Fibroblast of villous mesenchyme (primary cell): Measurements from ENCODE around the gene KIF3B. TPM values are rescaled to one million over a fixed set of nuclear protein-coding genes. Genes with fewer than 3 reads are reported as not detected.
"Not testable (repeated sequence)": the region's sequence is repeated elsewhere in the genome, so short reads cannot be mapped to it uniquely, and the experiment has no call there.

Experiments used
- DNase-seq: peaks from one replicate; pipeline ENCODE4 v3.0.0-alpha.2; 2010; ENCODE audit warnings: low read depth
- H3K4me3 ChIP-seq: 2 replicates; pipeline ENCODE4 v1.5.1; 2011; ENCODE audit warnings: low read depth, mild to moderate bottlenecking, low read length
- total RNA-seq: library from RNA; depleted of rRNA; stranded (reverse); fragments of >200 nt; gene quantifications from 2 replicates; pipeline ENCODE4 v1.2.3, GENCODE V29; 2012
- TF ChIP-seq, protein P1 (sequence below): IDR thresholded peaks from 2 replicates; pipeline ENCODE4 v1.5.1; 2012; ENCODE audit warnings: low read depth, mild to moderate bottlenecking, low read length; ENCODE audit not compliant: insufficient read depth

The KIF3B gene
- total RNA-seq, 1 donor, result 24.2 TPM

DNA sequence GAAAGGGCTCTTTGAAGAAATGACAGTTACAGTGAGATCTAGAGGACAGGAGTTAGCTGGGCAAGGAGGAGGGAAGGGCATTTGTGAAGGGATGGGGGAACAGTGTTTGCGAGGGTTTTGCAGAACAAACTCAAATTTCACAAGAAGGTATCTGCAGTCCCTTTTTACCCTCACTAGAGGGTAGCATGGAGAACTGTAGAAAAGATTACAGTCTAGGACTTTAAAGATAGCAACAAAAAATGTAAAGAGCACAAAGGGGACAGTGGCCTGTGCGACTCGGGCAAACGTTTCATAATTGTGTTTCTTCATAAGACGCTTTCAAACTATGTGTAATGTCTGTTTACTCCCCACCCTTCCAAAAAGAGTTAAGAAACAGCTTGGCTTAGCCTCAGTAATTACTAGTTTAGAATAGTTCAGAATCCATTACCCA is 59.5 kb downstream of the KIF3B start:
- DNase-seq, result peak; percentile 79
- TF ChIP-seq, protein P1, sequence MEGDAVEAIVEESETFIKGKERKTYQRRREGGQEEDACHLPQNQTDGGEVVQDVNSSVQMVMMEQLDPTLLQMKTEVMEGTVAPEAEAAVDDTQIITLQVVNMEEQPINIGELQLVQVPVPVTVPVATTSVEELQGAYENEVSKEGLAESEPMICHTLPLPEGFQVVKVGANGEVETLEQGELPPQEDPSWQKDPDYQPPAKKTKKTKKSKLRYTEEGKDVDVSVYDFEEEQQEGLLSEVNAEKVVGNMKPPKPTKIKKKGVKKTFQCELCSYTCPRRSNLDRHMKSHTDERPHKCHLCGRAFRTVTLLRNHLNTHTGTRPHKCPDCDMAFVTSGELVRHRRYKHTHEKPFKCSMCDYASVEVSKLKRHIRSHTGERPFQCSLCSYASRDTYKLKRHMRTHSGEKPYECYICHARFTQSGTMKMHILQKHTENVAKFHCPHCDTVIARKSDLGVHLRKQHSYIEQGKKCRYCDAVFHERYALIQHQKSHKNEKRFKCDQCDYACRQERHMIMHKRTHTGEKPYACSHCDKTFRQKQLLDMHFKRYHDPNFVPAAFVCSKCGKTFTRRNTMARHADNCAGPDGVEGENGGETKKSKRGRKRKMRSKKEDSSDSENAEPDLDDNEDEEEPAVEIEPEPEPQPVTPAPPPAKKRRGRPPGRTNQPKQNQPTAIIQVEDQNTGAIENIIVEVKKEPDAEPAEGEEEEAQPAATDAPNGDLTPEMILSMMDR, result peak; percentile 80

DNA sequence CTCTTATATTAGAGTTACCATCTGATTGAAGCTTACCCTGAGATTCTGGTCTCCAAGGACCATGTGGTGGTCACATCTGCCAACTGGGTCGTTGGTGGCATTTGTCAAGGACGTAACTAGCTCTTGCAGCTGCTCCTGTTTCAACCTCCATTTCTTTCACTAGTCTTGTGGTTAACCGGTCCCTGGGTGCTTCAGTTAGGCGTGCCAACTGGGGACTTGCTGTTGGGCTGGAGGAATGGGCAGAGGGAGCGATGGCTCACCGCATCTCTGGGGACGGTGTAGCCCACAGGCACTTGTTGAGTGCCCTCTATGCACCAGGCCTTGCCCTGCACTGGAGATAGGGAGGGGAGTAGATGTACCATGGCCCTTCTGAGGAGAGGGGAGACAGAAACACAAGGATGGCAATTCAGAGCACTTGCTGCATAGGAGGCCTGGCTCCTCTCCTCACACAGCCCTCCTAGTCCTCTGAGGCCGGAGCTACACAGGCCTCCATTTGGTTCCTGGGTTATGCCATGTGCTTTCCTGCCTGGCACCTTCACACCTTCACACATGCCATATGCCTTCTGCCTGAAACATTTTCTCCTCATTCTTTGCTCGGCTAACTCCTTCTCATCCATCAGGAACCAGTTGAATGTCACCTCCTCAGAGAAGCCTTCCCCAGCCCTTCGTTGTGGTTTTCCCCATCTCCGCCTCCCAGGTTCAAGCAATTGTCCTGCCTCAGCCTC is 60.6 kb downstream of the KIF3B start:
- H3K4me3 ChIP-seq, result no peak overlapping the region
- no peak for DNase-seq
- TF ChIP-seq, protein P1, result no peak

More for the DNA sequence above, 59.5 kb downstream of the KIF3B start:
- H3K4me3 ChIP-seq, result no peak overlapping the region

DNA sequence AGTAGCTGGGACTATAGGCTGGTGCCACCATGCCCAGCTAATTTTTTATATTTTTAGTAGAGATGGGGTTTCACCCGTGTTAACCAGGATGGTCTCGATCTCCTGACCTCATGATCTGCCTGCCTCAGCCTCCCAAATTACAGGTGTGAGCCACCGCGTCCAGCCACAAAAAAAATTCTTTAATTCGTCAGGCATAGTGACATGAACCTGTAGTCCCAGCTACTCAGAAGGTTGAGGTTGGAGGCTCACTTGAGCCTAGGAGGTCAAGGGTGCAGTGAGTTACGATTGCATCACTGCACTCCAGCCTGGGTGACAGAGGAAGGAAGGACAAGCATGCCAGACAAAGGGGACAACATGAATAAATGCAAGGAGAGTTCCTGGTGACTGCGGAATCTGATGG is 61.2 kb downstream of the KIF3B start:
- H3K4me3 ChIP-seq, result no peak overlapping the region
- TF ChIP-seq, protein P1, result no peak

DNA sequence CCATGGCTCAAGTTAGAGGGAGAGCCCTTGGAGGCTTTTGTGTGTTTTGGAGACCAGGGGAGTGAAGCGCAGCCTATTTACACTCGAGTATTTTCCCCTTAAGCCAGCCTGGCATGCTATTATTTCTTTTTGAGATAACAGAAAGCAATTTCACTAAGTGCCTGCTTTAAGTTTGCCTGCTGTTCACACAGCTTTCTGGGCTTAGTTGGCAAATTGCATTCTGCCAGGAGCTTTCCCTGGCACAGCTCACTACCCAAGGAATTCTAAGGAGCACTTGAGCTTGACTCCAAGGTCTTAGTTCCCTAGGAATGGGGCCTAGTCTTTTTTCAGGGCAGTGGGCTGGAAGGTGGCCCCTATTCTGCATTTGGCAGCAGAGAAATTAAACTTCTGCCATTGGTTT is 61.7 kb downstream of the KIF3B start:
- DNase-seq, result no peak
- TF ChIP-seq, protein P1, result no peak
- H3K4me3 ChIP-seq, result no peak overlapping the region

More for the DNA sequence above, 61.2 kb downstream of the KIF3B start:
- no peak for DNase-seq

DNA sequence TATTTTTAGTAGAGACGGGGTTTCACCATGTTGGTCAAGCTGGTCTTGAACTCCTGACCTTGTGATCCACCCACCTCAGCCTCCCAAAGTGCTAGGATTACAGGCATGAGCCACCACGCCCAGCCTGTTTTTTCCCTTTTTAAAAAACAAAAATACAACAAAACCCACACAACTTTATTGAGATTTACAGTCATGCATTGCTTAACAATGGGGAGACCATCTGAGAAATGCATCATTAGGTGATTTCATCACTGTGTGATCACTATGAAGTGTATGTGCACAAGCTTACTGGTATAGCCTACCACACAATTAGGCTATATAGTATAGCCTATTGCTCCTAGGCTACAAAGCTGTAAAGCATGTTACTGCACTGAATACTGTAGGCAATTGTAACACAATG is 63.6 kb downstream of the KIF3B start:
- not testable (repeated sequence) for DNase-seq, H3K4me3 ChIP-seq

DNA sequence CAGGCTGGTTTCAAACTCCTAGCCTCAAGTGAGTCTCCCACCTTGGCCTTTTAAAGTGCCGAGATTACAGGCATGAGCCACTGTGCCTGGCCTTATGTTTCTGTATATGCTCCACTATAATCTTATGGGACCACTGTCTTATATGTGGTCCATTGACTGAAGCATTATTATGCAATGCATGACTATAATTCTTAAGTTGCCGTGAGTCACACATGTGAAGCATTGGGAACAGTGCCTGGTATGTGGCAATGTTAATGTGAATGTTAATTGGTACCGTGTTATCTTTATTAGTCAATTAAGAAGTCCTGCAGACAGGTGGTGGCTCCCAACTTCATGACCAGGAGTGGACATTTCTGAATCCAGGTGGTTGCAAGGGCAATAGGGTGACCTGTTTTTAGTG is 66.0 kb downstream of the KIF3B start:
- DNase-seq, result peak; percentile 91
- TF ChIP-seq, protein P1, result no peak
- no peak overlapping the region for H3K4me3 ChIP-seq

DNA sequence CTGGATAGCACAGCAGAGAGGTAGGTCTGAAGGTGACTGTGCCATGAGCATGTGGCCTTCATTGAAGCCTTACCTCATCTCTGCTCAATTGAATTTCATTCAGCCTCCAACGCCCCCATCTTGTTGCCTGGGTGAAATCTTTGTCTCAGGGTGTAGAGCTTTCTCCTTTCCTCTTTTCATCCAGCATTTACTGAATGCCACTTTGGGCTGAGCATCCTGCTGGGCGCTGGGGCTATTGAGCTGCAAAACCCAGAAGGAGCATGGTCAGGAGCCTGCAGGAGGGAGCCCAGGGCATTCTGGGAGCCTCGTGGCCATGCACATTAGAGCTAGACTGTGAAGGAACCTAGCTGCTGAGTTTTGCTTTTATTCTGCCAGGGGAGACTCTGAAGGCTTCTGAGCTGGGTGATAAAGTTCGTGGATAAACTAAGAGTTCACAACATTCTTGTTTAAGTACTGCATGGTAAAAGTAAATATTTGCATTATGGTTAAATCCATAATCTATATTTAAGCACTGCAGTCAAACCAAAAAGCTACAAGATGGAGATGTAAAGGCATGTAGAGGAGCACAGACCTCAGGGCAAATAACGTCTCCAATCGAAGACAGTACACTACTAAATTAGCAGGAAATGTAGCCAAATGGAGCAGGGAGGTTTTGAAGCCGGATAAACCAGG is 67.5 kb downstream of the KIF3B start:
- H3K4me3 ChIP-seq, result no peak overlapping the region
- DNase-seq, result peak; percentile 81
- TF ChIP-seq, protein P1, result no peak
